ENCODE data around the gene RGPD3.

RGPD3 gene

GRCh38 chr2:106358521-106358920 is 109.7 kb downstream of the RGPD3 start:
- Histone ChIP-seq H3K4me1 (peaks cover 11 to 30% (median 19%) of the 10 kb centered on the region in 10 experiments; a peak in 17 of 20 replicates), H3K4me2 (no peak overlapping the region), H3K36me3 (no peaks in the 10 kb centered on the region), H3K27ac (no peak overlapping the region), H3K4me3 (no peak overlapping the region), H3K27me3 (no peaks in the 10 kb centered on the region), H4K20me1 (no peaks in the 10 kb centered on the region), H3K9ac (no peak overlapping the region), H3K9me3 (replicated peaks in 1 of 11) (no peaks in the 10 kb centered on the region)
- no peak for TF ChIP-seq Cebpa-rat (IDR thresholded peaks at IDR 0.05)

GRCh38 chr2:106358081-106358480 is 110.1 kb downstream of the RGPD3 start:
- H3K27me3 ChIP-seq: no peaks in the 10 kb centered on the region
- H3K27ac ChIP-seq: no peak overlapping the region
- H3K9ac ChIP-seq: no peak overlapping the region
- H3K36me3 ChIP-seq: no peaks in the 10 kb centered on the region
- no peaks in the 10 kb centered on the region for H3K9me3 ChIP-seq (replicated peaks in 1 of 11)
- TF ChIP-seq Cebpa-rat (IDR thresholded peaks at IDR 0.05): no peak
- H3K4me3 ChIP-seq: no peak overlapping the region
- no peak overlapping the region for H3K4me2 ChIP-seq
- no peaks in the 10 kb centered on the region for H4K20me1 ChIP-seq
- H3K4me1 ChIP-seq: peaks cover 11 to 34% (median 19%) of the 10 kb centered on the region in 10 experiments; a peak in 17 of 20 replicates

GRCh38 chr2:106356291-106356690 is 111.9 kb downstream of the RGPD3 start:
- Histone ChIP-seq H3K4me3 (no peak overlapping the region), H3K4me1 (peaks cover 11 to 36% (median 19%) of the 10 kb centered on the region in 10 experiments; a peak in 17 of 20 replicates), H3K27ac (peak overlapping the region in 7 of 11 experiments; percentile 8 to 72 (median 41); a peak in 10 of 22 replicates), H3K27me3 (no peaks in the 10 kb centered on the region), H3K36me3 (no peaks in the 10 kb centered on the region), H4K20me1 (no peaks in the 10 kb centered on the region), H3K9ac (peak overlapping the region in 1 of 11 experiments; percentile 26; a peak in 1 of 22 replicates), H3K4me2 (peak overlapping the region; percentile 33 to 64 (median 53); a peak in 18 of 22 replicates), H3K9me3 (replicated peaks in 1 of 11) (no peaks in the 10 kb centered on the region)
- no peak for TF ChIP-seq Cebpa-rat (IDR thresholded peaks at IDR 0.05)

GRCh38 chr2:106353676-106354075 is 114.5 kb downstream of the RGPD3 start:
- Histone ChIP-seq H3K27me3 (no peaks in the 10 kb centered on the region), H3K27ac (peak overlapping the region in 2 of 11 experiments; percentile 23 to 40; a peak in 3 of 22 replicates), H3K4me1 (peaks cover 11 to 36% (median 19%) of the 10 kb centered on the region in 10 experiments; a peak in 17 of 20 replicates), H3K9ac (no peak overlapping the region), H3K9me3 (replicated peaks in 1 of 11) (no peaks in the 10 kb centered on the region), H3K4me2 (peak overlapping the region in 3 of 11 experiments; percentile 1 to 54 (median 46); a peak in 5 of 22 replicates), H3K4me3 (no peak overlapping the region), H4K20me1 (no peaks in the 10 kb centered on the region), H3K36me3 (no peaks in the 10 kb centered on the region)
- TF ChIP-seq Cebpa-rat (IDR thresholded peaks at IDR 0.05): no peak

- Histone ChIP-seq H3K4me3 (no peak overlapping the region), H3K27me3 (no peaks in the 10 kb centered on the region), H4K20me1 (no peaks in the 10 kb centered on the region), H3K9ac (no peak overlapping the region), H3K27ac (no peak overlapping the region), H3K4me1 (peaks cover 0 to 22% (median 6%) of the 10 kb centered on the region in 10 experiments; a peak in 14 of 20 replicates), H3K4me2 (no peak overlapping the region), H3K9me3 (replicated peaks in 1 of 11) (no peaks in the 10 kb centered on the region), H3K36me3 (no peaks in the 10 kb centered on the region)
- no peak for TF ChIP-seq Cebpa-rat (IDR thresholded peaks at IDR 0.05)
Measured at GRCh38 chr2:106350980-106351379, 117.2 kb downstream of the RGPD3 start.

- Histone ChIP-seq H3K36me3 (no peaks in the 10 kb centered on the region), H3K4me3 (no peak overlapping the region)
- TF ChIP-seq Cebpa-rat (IDR thresholded peaks at IDR 0.05): no peak
Measured at GRCh38 chr2:106344302-106344701, 123.9 kb downstream of the RGPD3 start.

GRCh38 chr2:106343274-106343673 is 124.9 kb downstream of the RGPD3 start:
- Histone ChIP-seq H3K27me3 (no peaks in the 10 kb centered on the region), H3K4me3 (no peak overlapping the region)

More at GRCh38 chr2:106344302-106344701, 123.9 kb downstream of the RGPD3 start:
- Histone ChIP-seq H3K4me2 (no peak overlapping the region), H3K9ac (no peak overlapping the region), H3K27ac (no peak overlapping the region), H3K9me3 (replicated peaks in 1 of 11) (peaks cover 0 to 4% (median 0%) of the 10 kb centered on the region in 11 experiments; a peak in 1 of 22 replicates), H4K20me1 (no peaks in the 10 kb centered on the region), H3K4me1 (no peaks in the 10 kb centered on the region), H3K27me3 (no peaks in the 10 kb centered on the region)

GRCh38 chr2:106342831-106343251 is 125.4 kb downstream of the RGPD3 start:
- Histone ChIP-seq H3K4me1 (no peaks in the 10 kb centered on the region), H3K9ac (no peak overlapping the region), H3K27me3 (no peaks in the 10 kb centered on the region), H3K27ac (no peak overlapping the region), H3K9me3 (replicated peaks in 1 of 11) (peaks cover 0 to 4% (median 0%) of the 10 kb centered on the region in 11 experiments; a peak in 1 of 22 replicates), H3K4me2 (no peak overlapping the region), H3K36me3 (no peaks in the 10 kb centered on the region), H4K20me1 (no peaks in the 10 kb centered on the region), H3K4me3 (no peak overlapping the region)
- no peak for TF ChIP-seq Cebpa-rat (IDR thresholded peaks at IDR 0.05)

More at GRCh38 chr2:106343274-106343673, 124.9 kb downstream of the RGPD3 start:
- no peak overlapping the region for H3K4me2 ChIP-seq
- TF ChIP-seq Cebpa-rat (IDR thresholded peaks at IDR 0.05): no peak
- H3K36me3 ChIP-seq: no peaks in the 10 kb centered on the region
- H3K27ac ChIP-seq: no peak overlapping the region
- H4K20me1 ChIP-seq: no peaks in the 10 kb centered on the region
- H3K9ac ChIP-seq: no peak overlapping the region
- H3K4me1 ChIP-seq: no peaks in the 10 kb centered on the region
- H3K9me3 ChIP-seq (replicated peaks in 1 of 11): peaks cover 0 to 4% (median 0%) of the 10 kb centered on the region in 11 experiments; a peak in 1 of 22 replicates

- Histone ChIP-seq H3K9ac (no peak overlapping the region), H3K9me3 (replicated peaks in 1 of 11) (peaks cover 0 to 4% (median 0%) of the 10 kb centered on the region in 11 experiments; a peak in 1 of 22 replicates), H3K4me1 (no peaks in the 10 kb centered on the region), H3K4me2 (no peak overlapping the region), H3K36me3 (no peaks in the 10 kb centered on the region), H3K27me3 (no peaks in the 10 kb centered on the region), H4K20me1 (no peaks in the 10 kb centered on the region), H3K4me3 (no peak overlapping the region), H3K27ac (no peak overlapping the region)
- no peak for TF ChIP-seq Cebpa-rat (IDR thresholded peaks at IDR 0.05)
Measured at GRCh38 chr2:106341666-106342065, 126.5 kb downstream of the RGPD3 start.

Data from BLaER1 treated with 17β-estradiol and CSF1 and Interleukin-3, amounts not matched to agents 10 nM and 100 nM (cell line).